22Rv1 (cell line): ENCODE data around the gene FMO5.

Source experiments
- H3K27ac ChIP-seq: fragments of 450-650 bp; 2 replicates; pipeline ENCODE4 v1.5.1; 2017
- ZFX ChIP-seq: fragments of 450-650 bp; IDR thresholded peaks from 2 replicates; pipeline ENCODE4 v1.6.1; 2017; ENCODE audit warnings: antibody characterized with exemption, borderline replicate concordance
- TF ChIP-seq, protein P1 (sequence below): fragments of 450-650 bp; IDR thresholded peaks from 2 replicates; pipeline ENCODE4 v1.5.1; 2017; ENCODE audit warnings: mild to moderate bottlenecking

FMO5 gene

GRCh38 chr1:147213271-147213670, 11.9 kb downstream of the FMO5 start:
- no peak overlapping the region for H3K27ac ChIP-seq
- TF ChIP-seq ZFX, result no peak
- TF ChIP-seq, protein P1, sequence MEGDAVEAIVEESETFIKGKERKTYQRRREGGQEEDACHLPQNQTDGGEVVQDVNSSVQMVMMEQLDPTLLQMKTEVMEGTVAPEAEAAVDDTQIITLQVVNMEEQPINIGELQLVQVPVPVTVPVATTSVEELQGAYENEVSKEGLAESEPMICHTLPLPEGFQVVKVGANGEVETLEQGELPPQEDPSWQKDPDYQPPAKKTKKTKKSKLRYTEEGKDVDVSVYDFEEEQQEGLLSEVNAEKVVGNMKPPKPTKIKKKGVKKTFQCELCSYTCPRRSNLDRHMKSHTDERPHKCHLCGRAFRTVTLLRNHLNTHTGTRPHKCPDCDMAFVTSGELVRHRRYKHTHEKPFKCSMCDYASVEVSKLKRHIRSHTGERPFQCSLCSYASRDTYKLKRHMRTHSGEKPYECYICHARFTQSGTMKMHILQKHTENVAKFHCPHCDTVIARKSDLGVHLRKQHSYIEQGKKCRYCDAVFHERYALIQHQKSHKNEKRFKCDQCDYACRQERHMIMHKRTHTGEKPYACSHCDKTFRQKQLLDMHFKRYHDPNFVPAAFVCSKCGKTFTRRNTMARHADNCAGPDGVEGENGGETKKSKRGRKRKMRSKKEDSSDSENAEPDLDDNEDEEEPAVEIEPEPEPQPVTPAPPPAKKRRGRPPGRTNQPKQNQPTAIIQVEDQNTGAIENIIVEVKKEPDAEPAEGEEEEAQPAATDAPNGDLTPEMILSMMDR, result no peak

DNA sequence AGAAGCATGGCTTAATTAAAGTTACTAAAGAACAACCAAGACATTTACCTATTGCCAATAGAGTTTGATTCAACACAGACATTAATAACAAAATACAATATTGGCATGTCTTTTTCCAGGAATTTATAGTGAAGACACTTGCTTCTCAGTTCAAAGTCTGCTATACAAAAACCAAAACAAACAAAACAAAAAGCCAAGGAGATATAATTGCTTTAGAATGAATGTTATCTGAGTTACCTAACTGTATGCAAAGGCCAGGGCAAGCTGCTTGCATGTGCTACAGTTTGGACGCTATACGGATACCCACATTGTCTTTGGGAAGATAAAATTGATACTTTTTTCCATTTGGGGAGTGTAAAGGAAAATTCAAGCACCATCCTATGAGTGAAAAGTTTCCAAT, 13.6 kb downstream of the FMO5 start:
- H3K27ac ChIP-seq, result no peak overlapping the region
- TF ChIP-seq ZFX, result no peak
- TF ChIP-seq, protein P1, result no peak

DNA sequence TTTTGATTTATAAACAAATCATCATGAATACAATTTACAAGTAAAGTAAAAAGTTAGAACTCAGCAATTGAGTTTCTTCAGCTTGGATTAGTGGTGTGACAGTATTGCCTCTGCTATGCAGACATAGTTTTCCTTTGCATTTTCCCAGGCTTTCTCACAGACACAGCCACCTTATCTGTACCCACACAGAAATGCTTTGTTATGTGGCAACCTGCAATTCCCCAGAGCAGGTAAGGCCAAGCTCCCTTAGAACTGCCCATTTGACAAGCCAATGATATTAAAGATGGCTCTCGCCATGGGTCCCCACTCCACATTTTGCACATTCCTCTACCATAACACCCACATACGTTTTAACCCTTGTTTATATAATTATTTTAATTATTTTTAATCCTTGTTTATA, 14.2 kb downstream of the FMO5 start:
- H3K27ac ChIP-seq, result no peak overlapping the region
- TF ChIP-seq, protein P1, result no peak
- TF ChIP-seq ZFX, result no peak

DNA sequence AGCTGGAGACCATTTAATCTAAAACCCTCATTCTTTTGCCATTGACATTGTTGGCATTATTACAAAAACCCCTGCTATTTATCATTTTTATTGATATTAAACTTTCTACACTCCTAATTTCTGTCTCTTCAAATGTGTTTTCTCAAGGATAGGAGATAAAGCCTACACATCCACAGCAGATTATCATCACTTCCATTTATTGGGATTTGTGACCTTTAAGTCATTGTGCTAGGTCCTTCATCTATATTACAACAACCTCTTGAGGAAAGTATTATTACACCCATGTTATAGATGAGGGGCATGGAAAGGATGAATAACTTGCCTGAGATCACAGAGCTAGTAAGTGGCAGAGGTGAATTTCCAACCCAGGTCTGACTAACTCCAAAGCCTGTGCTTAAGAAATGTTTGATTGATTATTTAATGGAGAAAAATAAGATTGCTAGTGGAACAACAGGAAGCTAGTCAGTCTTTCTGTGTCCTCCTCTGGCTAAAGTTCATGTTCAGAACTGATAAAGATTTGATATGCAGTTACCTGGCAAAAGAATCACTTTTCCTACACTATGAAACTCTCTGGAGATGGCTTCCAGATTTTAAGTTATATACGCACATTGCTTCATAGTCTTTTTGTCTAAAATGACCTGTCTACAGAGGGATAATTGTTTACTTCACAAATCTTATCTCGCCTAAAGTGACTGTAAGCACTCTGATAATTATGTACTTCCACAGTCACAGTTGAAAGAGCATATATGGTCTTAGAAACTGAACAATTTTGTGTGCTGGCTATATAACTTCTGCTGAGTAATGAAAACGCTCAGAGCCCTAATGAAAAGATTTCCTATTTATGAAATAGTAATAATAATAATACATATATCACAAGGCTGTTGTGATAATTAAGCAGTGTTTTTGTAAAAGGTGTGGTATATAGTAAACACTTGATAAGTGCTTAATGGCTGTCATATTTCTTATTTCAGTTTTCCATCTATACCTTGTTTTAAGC, 15.0 kb downstream of the FMO5 start:
- no peak for TF ChIP-seq ZFX
- TF ChIP-seq, protein P1, result no peak

GRCh38 chr1:147208619-147209018, 16.5 kb downstream of the FMO5 start:
- no peak overlapping the region for H3K27ac ChIP-seq
- TF ChIP-seq ZFX, result no peak
- TF ChIP-seq, protein P1, result no peak

More for the DNA sequence above, 15.0 kb downstream of the FMO5 start:
- no peak overlapping the region for H3K27ac ChIP-seq

DNA sequence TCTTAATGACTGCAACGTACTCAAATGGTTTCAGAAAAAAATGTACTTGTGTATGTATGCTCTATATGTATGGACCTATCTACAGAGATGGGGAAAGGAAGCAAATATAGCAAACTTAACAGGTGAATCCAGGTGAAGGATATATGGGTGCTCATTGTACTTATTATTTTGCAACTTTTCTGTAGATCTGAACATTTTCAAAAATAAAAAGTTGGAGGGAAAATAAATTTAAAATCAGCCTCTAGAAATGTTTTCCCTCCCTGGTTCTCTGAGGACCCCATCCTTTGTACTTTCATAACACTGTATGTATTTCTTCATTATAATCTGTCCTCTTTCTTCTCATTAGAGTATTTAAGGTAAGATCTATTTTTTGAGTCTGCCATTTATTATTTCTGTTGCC, 17.9 kb downstream of the FMO5 start:
- H3K27ac ChIP-seq, result no peak overlapping the region
- TF ChIP-seq, protein P1, result no peak
- no peak for TF ChIP-seq ZFX

GRCh38 chr1:147204080-147204479, 21.1 kb downstream of the FMO5 start:
- H3K27ac ChIP-seq, result no peak overlapping the region
- TF ChIP-seq ZFX, result no peak
- TF ChIP-seq, protein P1, result no peak
